H1 (cell line): ENCODE measurements around the gene GLG1.
"Not testable (repeated sequence)": the region's sequence is repeated elsewhere in the genome, so short reads cannot be mapped to it uniquely, and the experiment has no call there.

ENCODE experiments used
- CBX5 ChIP-seq: fragments of 300-800, 300-1000 bp; sonication (generic); IDR thresholded peaks from 2 replicates; pipeline ENCODE4 v1.7.1; 2016; ENCODE audit warnings: antibody characterized with exemption, low read length, low read depth
- EP300 ChIP-seq, 2 experiments: IDR thresholded peaks; 1 replicate in 1 of 2; 2 replicates in 1 of 2; pipeline ENCODE4 v1.6.1; 2011 to 2012; ENCODE audit warnings: low read depth in 2 of 2, low read length in 2 of 2, mild to moderate bottlenecking in 2 of 2, borderline replicate concordance in 1 of 2, inconsistent platforms in 1 of 2, moderate library complexity in 1 of 2
- EZH2 ChIP-seq: fragments of 200-600 bp; sonication (generic); IDR thresholded peaks from 2 replicates; pipeline ENCODE4 v1.7.1; 2012; ENCODE audit warnings: low read depth, mild to moderate bottlenecking, moderate library complexity, low read length, inconsistent platforms; ENCODE audit not compliant: severe bottlenecking
- PHF8 ChIP-seq: fragments of 200-600 bp; sonication (generic); conservative IDR thresholded peaks from 2 replicates; pipeline ENCODE4 v1.7.1; 2012; ENCODE audit warnings: low read depth, mild to moderate bottlenecking, inconsistent platforms, low read length, moderate library complexity
- RFX5 ChIP-seq: IDR thresholded peaks from 2 replicates; pipeline ENCODE4 v1.6.1; 2011; ENCODE audit warnings: low read depth, low read length, improper control_type of control experiment, borderline replicate concordance
- RXRA ChIP-seq: IDR thresholded peaks from 2 replicates; pipeline ENCODE4 v1.6.1; 2011; ENCODE audit warnings: low read depth, mild to moderate bottlenecking, low read length, moderate library complexity; ENCODE audit not compliant: insufficient read depth
- TAF1 ChIP-seq: IDR thresholded peaks from 2 replicates; pipeline ENCODE4 v1.6.1; 2011; ENCODE audit warnings: mild to moderate bottlenecking, low read depth, low read length
- TBP ChIP-seq: IDR thresholded peaks from 2 replicates; pipeline ENCODE4 v1.6.1; 2011; ENCODE audit warnings: low read depth, low read length, improper control_type of control experiment
- TF ChIP-seq, protein P1 (sequence below), 3 experiments: IDR thresholded peaks; 1 replicate in 2 of 3; 2 replicates in 1 of 3; pipeline versions ENCODE4 v1.5.1 to v1.6.1; 2011; ENCODE audit warnings: low read length in 3 of 3, mild to moderate bottlenecking in 3 of 3, inconsistent platforms in 2 of 3, low read depth in 1 of 3, moderate library complexity in 1 of 3; ENCODE audit not compliant: insufficient read depth in 1 of 3; ENCODE audit errors: control extremely low read depth in 1 of 3
- TF ChIP-seq, protein P2 (sequence below): IDR thresholded peaks from 2 replicates; pipeline ENCODE4 v1.6.1; 2011; ENCODE audit warnings: low read depth, mild to moderate bottlenecking, low read length; ENCODE audit not compliant: insufficient read depth

DNA sequence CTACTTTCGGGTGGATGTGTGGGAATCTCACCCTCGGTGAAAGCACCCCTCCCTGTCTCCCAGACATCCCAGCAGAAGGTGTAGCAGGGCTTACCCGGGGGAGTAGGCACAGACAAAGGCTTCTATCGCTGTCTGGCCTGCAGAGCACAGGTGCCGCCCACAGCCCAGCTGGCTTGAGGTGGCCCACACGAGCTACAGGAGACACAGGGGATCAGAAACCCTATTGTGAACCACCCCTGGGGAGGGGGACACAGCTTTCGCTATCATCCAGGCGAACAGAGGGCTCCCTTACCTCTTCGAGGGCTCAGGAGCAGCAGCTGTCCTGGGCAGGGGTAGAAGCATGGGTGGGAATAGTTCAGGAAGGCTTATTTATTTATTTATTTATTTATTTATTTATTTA lies 193.4 kb downstream of the GLG1 start:
- TF ChIP-seq CBX5; RFX5; TAF1; EZH2; TBP; PHF8; EP300 (IDR thresholded peaks at IDR 0.05; ENCODE audit: borderline replicate concordance in 1 of 2, low read depth in 2 of 2, low read length in 2 of 2); RXRA: not testable (repeated sequence)
- TF ChIP-seq, protein P1, sequence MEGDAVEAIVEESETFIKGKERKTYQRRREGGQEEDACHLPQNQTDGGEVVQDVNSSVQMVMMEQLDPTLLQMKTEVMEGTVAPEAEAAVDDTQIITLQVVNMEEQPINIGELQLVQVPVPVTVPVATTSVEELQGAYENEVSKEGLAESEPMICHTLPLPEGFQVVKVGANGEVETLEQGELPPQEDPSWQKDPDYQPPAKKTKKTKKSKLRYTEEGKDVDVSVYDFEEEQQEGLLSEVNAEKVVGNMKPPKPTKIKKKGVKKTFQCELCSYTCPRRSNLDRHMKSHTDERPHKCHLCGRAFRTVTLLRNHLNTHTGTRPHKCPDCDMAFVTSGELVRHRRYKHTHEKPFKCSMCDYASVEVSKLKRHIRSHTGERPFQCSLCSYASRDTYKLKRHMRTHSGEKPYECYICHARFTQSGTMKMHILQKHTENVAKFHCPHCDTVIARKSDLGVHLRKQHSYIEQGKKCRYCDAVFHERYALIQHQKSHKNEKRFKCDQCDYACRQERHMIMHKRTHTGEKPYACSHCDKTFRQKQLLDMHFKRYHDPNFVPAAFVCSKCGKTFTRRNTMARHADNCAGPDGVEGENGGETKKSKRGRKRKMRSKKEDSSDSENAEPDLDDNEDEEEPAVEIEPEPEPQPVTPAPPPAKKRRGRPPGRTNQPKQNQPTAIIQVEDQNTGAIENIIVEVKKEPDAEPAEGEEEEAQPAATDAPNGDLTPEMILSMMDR (IDR thresholded peaks at IDR 0.05; ENCODE audit: control extremely low read depth in 1 of 3, insufficient read depth in 1 of 3, low read depth in 1 of 3, low read length in 3 of 3), result not testable (repeated sequence)
- TF ChIP-seq, protein P2, sequence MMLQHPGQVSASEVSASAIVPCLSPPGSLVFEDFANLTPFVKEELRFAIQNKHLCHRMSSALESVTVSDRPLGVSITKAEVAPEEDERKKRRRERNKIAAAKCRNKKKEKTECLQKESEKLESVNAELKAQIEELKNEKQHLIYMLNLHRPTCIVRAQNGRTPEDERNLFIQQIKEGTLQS, result not testable (repeated sequence)
